DND-41 (cell line): ENCODE data around the gene RAMP3.

Experiments
- EZH2 ChIP-seq: IDR thresholded peaks from 3 replicates; pipeline ENCODE4 v1.6.1; 2012; ENCODE audit warnings: borderline replicate concordance, low read depth, mild to moderate bottlenecking, moderate library complexity, low read length, inconsistent platforms; ENCODE audit not compliant: severe bottlenecking
- TF ChIP-seq, protein P1 (sequence below): IDR thresholded peaks from 2 replicates; pipeline ENCODE4 v1.5.1; 2012; ENCODE audit warnings: borderline replicate concordance, low read length, moderate library complexity, mild to moderate bottlenecking; ENCODE audit not compliant: poor library complexity, severe bottlenecking; ENCODE audit errors: extremely low read depth

- TF ChIP-seq EZH2: no peak
- TF ChIP-seq, protein P1, sequence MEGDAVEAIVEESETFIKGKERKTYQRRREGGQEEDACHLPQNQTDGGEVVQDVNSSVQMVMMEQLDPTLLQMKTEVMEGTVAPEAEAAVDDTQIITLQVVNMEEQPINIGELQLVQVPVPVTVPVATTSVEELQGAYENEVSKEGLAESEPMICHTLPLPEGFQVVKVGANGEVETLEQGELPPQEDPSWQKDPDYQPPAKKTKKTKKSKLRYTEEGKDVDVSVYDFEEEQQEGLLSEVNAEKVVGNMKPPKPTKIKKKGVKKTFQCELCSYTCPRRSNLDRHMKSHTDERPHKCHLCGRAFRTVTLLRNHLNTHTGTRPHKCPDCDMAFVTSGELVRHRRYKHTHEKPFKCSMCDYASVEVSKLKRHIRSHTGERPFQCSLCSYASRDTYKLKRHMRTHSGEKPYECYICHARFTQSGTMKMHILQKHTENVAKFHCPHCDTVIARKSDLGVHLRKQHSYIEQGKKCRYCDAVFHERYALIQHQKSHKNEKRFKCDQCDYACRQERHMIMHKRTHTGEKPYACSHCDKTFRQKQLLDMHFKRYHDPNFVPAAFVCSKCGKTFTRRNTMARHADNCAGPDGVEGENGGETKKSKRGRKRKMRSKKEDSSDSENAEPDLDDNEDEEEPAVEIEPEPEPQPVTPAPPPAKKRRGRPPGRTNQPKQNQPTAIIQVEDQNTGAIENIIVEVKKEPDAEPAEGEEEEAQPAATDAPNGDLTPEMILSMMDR: no peak
Observed at GRCh38 chr7:45221896-45222604, 64.5 kb downstream of the RAMP3 start.
